Measurements from ENCODE around the gene OCRL. TPM values are rescaled to one million over a fixed set of nuclear protein-coding genes. Genes with fewer than 3 reads are reported as not detected.

OCRL gene
- polyA plus RNA-seq, 1 of the 3 experiments (the other 2 are of a cell fraction): 18.6 TPM

- ChIA-PET CTCF (no interaction called here), POLR2A (no interaction called here)
- Histone ChIP-seq H3K9ac (no peak overlapping the region), H3K79me2 (ENCODE audit: insufficient read depth) (no peaks in the 10 kb centered on the region), H3F3A (replicated peaks; ENCODE audit: insufficient read depth) (no peaks in the 10 kb centered on the region), H3K4me2 (no peak overlapping the region), H3K4me3 (ENCODE audit: low read depth in 2 of 2, low read length in 1 of 2) (no peak overlapping the region), H3K9me2 (no peaks in the 10 kb centered on the region), H3K36me3 (replicated peaks in 1 of 2; ENCODE audit: control insufficient read depth in 1 of 2, insufficient read depth in 2 of 2, low read length in 1 of 2) (peaks cover 40 to 73% of the 10 kb centered on the region in 2 experiments), H3K4me1 (ENCODE audit: control insufficient read depth in 1 of 2, insufficient read depth in 2 of 2, low read depth in 1 of 2, low read length in 1 of 2) (peaks cover 0 to 5% of the 10 kb centered on the region in 2 experiments; a peak in 1 of 4 replicates), H3K27me3 (ENCODE audit: insufficient read depth) (no peaks in the 10 kb centered on the region), H3K9me3 (no peaks in the 10 kb centered on the region), H2AFZ (ENCODE audit: low read depth) (no peak overlapping the region), H4K20me1 (ENCODE audit: insufficient read depth) (no peaks in the 10 kb centered on the region), H3K27ac (ENCODE audit: low read depth in 2 of 2, low read length in 1 of 2) (no peak overlapping the region)
- no peak for DNase-seq
- 96% methylated on average over 3 of the region's 3 CpGs for WGBS (ENCODE audit: low lambda C conversion rate)
- TF ChIP-seq FOSL2 (IDR thresholded peaks at IDR 0.05; ENCODE audit: borderline replicate concordance, low read depth): no peak
- no peak for TF ChIP-seq TEAD4 (IDR thresholded peaks at IDR 0.05; ENCODE audit: borderline replicate concordance, insufficient read depth)
- no peak for TF ChIP-seq RAD21 (IDR thresholded peaks at IDR 0.05; ENCODE audit: low read length)
- no peak for TF ChIP-seq TAF1 (IDR thresholded peaks at IDR 0.05; ENCODE audit: borderline replicate concordance, low read depth, low read length)
- TF ChIP-seq FOXM1 (IDR thresholded peaks at IDR 0.05; ENCODE audit: low read depth): no peak
- TF ChIP-seq, protein P1, sequence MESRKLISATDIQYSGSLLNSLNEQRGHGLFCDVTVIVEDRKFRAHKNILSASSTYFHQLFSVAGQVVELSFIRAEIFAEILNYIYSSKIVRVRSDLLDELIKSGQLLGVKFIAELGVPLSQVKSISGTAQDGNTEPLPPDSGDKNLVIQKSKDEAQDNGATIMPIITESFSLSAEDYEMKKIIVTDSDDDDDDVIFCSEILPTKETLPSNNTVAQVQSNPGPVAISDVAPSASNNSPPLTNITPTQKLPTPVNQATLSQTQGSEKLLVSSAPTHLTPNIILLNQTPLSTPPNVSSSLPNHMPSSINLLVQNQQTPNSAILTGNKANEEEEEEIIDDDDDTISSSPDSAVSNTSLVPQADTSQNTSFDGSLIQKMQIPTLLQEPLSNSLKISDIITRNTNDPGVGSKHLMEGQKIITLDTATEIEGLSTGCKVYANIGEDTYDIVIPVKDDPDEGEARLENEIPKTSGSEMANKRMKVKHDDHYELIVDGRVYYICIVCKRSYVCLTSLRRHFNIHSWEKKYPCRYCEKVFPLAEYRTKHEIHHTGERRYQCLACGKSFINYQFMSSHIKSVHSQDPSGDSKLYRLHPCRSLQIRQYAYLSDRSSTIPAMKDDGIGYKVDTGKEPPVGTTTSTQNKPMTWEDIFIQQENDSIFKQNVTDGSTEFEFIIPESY (IDR thresholded peaks at IDR 0.05; ENCODE audit: borderline replicate concordance, low read depth): no peak
These were observed 45.6 kb downstream of the OCRL start for GRCh38 chrX:129585691-129586090.

- DNase-seq: no peak
- CTCF ChIA-PET: no interaction called here
These were observed 46.4 kb downstream of the OCRL start for GRCh38 chrX:129586446-129586845.

More at GRCh38 chrX:129586446-129586845, 46.4 kb downstream of the OCRL start:
- H3K27me3 ChIP-seq (ENCODE audit: insufficient read depth): no peaks in the 10 kb centered on the region
- no peak overlapping the region for H3K9ac ChIP-seq
- no peaks in the 10 kb centered on the region for H3K9me3 ChIP-seq
- peaks cover 40 to 81% of the 10 kb centered on the region in 2 experiments for H3K36me3 ChIP-seq (replicated peaks in 1 of 2; ENCODE audit: control insufficient read depth in 1 of 2, insufficient read depth in 2 of 2, low read length in 1 of 2)
- no peaks in the 10 kb centered on the region for H3K9me2 ChIP-seq
- no peak for TF ChIP-seq RXRA (IDR thresholded peaks at IDR 0.05; ENCODE audit: borderline replicate concordance, low read depth)
- TF ChIP-seq, protein P2, sequence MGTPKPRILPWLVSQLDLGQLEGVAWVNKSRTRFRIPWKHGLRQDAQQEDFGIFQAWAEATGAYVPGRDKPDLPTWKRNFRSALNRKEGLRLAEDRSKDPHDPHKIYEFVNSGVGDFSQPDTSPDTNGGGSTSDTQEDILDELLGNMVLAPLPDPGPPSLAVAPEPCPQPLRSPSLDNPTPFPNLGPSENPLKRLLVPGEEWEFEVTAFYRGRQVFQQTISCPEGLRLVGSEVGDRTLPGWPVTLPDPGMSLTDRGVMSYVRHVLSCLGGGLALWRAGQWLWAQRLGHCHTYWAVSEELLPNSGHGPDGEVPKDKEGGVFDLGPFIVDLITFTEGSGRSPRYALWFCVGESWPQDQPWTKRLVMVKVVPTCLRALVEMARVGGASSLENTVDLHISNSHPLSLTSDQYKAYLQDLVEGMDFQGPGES (IDR thresholded peaks at IDR 0.05; ENCODE audit: low read depth, low read length): no peak
- no peak for TF ChIP-seq YY1 (IDR thresholded peaks at IDR 0.05; ENCODE audit: low read depth)
- no peak for TF ChIP-seq EZH2phosphoT487 (IDR thresholded peaks at IDR 0.05; ENCODE audit: borderline replicate concordance, low read depth)
- TF ChIP-seq SIN3A (IDR thresholded peaks at IDR 0.05; ENCODE audit: borderline replicate concordance, low read depth, low read length): no peak
- TF ChIP-seq MEF2A (IDR thresholded peaks at IDR 0.05; ENCODE audit: borderline replicate concordance, low read depth): no peak
- TF ChIP-seq EP300 (IDR thresholded peaks at IDR 0.05; ENCODE audit: borderline replicate concordance in 1 of 2, low read depth in 1 of 2, low read length in 1 of 2): no peak
- no peak for TF ChIP-seq POLR2AphosphoS5 (IDR thresholded peaks at IDR 0.05; ENCODE audit: low read depth, low read length)
- no peak for TF ChIP-seq FOXJ3 (CRISPR knock-in tag; IDR thresholded peaks at IDR 0.05)
- no peak for TF ChIP-seq NRF1 (IDR thresholded peaks at IDR 0.05; ENCODE audit: low read depth, low read length)
- TF ChIP-seq NFIC (IDR thresholded peaks at IDR 0.05; ENCODE audit: borderline replicate concordance): no peak
- no peak for TF ChIP-seq RCOR1 (IDR thresholded peaks at IDR 0.05; ENCODE audit: low read length)
- no peaks in the 10 kb centered on the region for H4K20me1 ChIP-seq (ENCODE audit: insufficient read depth)
- no peaks in the 10 kb centered on the region for H3K79me2 ChIP-seq (ENCODE audit: insufficient read depth)
- no peak overlapping the region for H2AFZ ChIP-seq (ENCODE audit: low read depth)
- 96% methylated on average over 4 of the region's 4 CpGs for WGBS (ENCODE audit: low lambda C conversion rate)
- peaks cover 0 to 5% of the 10 kb centered on the region in 2 experiments; a peak in 1 of 4 replicates for H3K4me1 ChIP-seq (ENCODE audit: control insufficient read depth in 1 of 2, insufficient read depth in 2 of 2, low read depth in 1 of 2, low read length in 1 of 2)
- H3K4me3 ChIP-seq (ENCODE audit: low read depth in 2 of 2, low read length in 1 of 2): no peak overlapping the region
- H3K27ac ChIP-seq (ENCODE audit: low read depth in 2 of 2, low read length in 1 of 2): no peak overlapping the region
- POLR2A ChIA-PET: no interaction called here
- H3F3A ChIP-seq (replicated peaks; ENCODE audit: insufficient read depth): no peaks in the 10 kb centered on the region
- H3K4me2 ChIP-seq: no peak overlapping the region

Data from SK-N-SH (cell line).